Keratinocyte (primary cell): Measurements from ENCODE around the gene GPR31. TPM values are rescaled to one million over a fixed set of nuclear protein-coding genes. Genes with fewer than 3 reads are reported as not detected.

ENCODE experiments used
- DNase-seq: peaks from one replicate; pipeline ENCODE4 v3.0.0-alpha.2; 2011; ENCODE audit warnings: low read depth, missing footprints, low spot score
- FAIRE-seq: peaks from 2 replicates; lab custom pipeline; 2011; peaks lifted over from hg19 to GRCh38; lab: Jason Lieb, UNC
- H2AFZ ChIP-seq: 2 replicates; pipeline ENCODE4 v1.6.0; 2012; ENCODE audit warnings: low read length, control low read depth, inconsistent platforms; ENCODE audit not compliant: control insufficient read depth
- H3K27ac ChIP-seq: 2 replicates; pipeline ENCODE4 v1.5.1; 2011; ENCODE audit warnings: low read length; ENCODE audit not compliant: control insufficient read depth, insufficient read depth
- H3K27me3 ChIP-seq: 3 replicates; pipeline ENCODE4 v1.6.0; 2011; ENCODE audit warnings: low read length; ENCODE audit not compliant: control insufficient read depth, insufficient read depth; ENCODE audit errors: extremely low read depth
- H3K36me3 ChIP-seq, 2 experiments: 2 replicates in 1 of 2; 3 replicates in 1 of 2; pipeline ENCODE4 v1.5.1; 2011; ENCODE audit warnings: low read length in 2 of 2, mild to moderate bottlenecking in 1 of 2; ENCODE audit not compliant: control insufficient read depth in 2 of 2, insufficient read depth in 2 of 2; ENCODE audit errors: extremely low read depth in 1 of 2
- H3K4me1 ChIP-seq: 3 replicates; pipeline ENCODE4 v1.5.1; 2011; ENCODE audit warnings: low read length; ENCODE audit not compliant: control insufficient read depth, insufficient read depth; ENCODE audit errors: extremely low read depth
- H3K4me2 ChIP-seq: 3 replicates; pipeline ENCODE4 v1.6.0; 2011; ENCODE audit warnings: low read depth, low read length; ENCODE audit not compliant: control insufficient read depth, insufficient read depth; ENCODE audit errors: extremely low read depth
- H3K4me3 ChIP-seq, 3 experiments: fragments of 200-600 bp in 1 of 3; sonication (generic) in 1 of 3; 2 replicates in 2 of 3; 3 replicates in 1 of 3; pipeline ENCODE4 v1.5.1; 2011 to 2016; ENCODE audit warnings: low read length in 3 of 3, mild to moderate bottlenecking in 3 of 3, control low read depth in 2 of 3, inconsistent platforms in 1 of 3, low read depth in 1 of 3, mixed read lengths in 1 of 3, mixed run types in 1 of 3, moderate library complexity in 1 of 3; ENCODE audit not compliant: control insufficient read depth in 2 of 3, insufficient read depth in 2 of 3; ENCODE audit errors: extremely low read depth in 1 of 3
- H3K79me2 ChIP-seq: 2 replicates; pipeline ENCODE4 v1.6.0; 2012; ENCODE audit warnings: low read length; ENCODE audit not compliant: control insufficient read depth, insufficient read depth
- H3K9ac ChIP-seq: 3 replicates; pipeline ENCODE4 v1.6.0; 2011; ENCODE audit warnings: low read length; ENCODE audit not compliant: control insufficient read depth, insufficient read depth; ENCODE audit errors: extremely low read depth
- H3K9me1 ChIP-seq: 3 replicates; pipeline ENCODE4 v1.6.0; 2011; ENCODE audit warnings: low read length; ENCODE audit not compliant: control insufficient read depth, insufficient read depth; ENCODE audit errors: extremely low read depth
- H3K9me3 ChIP-seq: 2 replicates; pipeline ENCODE4 v1.5.1; 2012; ENCODE audit warnings: low read depth, low read length; ENCODE audit not compliant: control insufficient read depth
- H4K20me1 ChIP-seq: 3 replicates; pipeline ENCODE4 v1.6.0; 2011; ENCODE audit warnings: low read length; ENCODE audit not compliant: control insufficient read depth, insufficient read depth; ENCODE audit errors: extremely low read depth
- EZH2 ChIP-seq: IDR thresholded peaks from one replicate; pipeline ENCODE4 v1.6.1; 2012; ENCODE audit warnings: inconsistent platforms, mild to moderate bottlenecking, low read length, moderate library complexity
- dilution Hi-C: fragments of 300-500 bp; cut with MboI; formaldehyde crosslinking; loops from one replicate; pipeline ENCODE4 v1.7.0; 2020; ENCODE audit warnings: low sequenced_read_pairs; ENCODE audit not compliant: extremely low pct_ligation_motif_present
- polyA plus RNA-seq, 5 experiments: library from polyadenylated mRNA; depleted of rRNA in 3 of 5; stranded (reverse) in 3 of 5; stranded (forward) in 1 of 5; unstranded in 1 of 5; fragments of >200 nt; gene quantifications; 1 replicate in 1 of 5; 2 replicates in 3 of 5; 3 replicates in 1 of 5; pipeline versions ENCODE4 v1.2.1 to v1.2.3, GENCODE V29; 2011 to 2012; ENCODE audit warnings: missing spikeins in 2 of 5, low read depth in 1 of 5, low replicate concordance in 1 of 5
- TF ChIP-seq, protein P1 (sequence below), 3 experiments: IDR thresholded peaks in 1 of 3; conservative IDR thresholded peaks in 1 of 3; optimal IDR thresholded peaks in 1 of 3; 2 replicates in 2 of 3; 3 replicates in 1 of 3; pipeline versions ENCODE3 to v1.5.1; 2011; ENCODE audit warnings: low read length in 3 of 3, mild to moderate bottlenecking in 3 of 3, moderate library complexity in 2 of 3, control low read depth in 1 of 3, inconsistent platforms in 1 of 3; ENCODE audit not compliant: insufficient read depth in 2 of 3; ENCODE audit errors: extremely low read depth in 1 of 3

Gene GPR31
- polyA plus RNA-seq, 1 donor (not counting 4 experiments of a cell fraction or from before 2014, with no cell fraction given): not detected

DNA sequence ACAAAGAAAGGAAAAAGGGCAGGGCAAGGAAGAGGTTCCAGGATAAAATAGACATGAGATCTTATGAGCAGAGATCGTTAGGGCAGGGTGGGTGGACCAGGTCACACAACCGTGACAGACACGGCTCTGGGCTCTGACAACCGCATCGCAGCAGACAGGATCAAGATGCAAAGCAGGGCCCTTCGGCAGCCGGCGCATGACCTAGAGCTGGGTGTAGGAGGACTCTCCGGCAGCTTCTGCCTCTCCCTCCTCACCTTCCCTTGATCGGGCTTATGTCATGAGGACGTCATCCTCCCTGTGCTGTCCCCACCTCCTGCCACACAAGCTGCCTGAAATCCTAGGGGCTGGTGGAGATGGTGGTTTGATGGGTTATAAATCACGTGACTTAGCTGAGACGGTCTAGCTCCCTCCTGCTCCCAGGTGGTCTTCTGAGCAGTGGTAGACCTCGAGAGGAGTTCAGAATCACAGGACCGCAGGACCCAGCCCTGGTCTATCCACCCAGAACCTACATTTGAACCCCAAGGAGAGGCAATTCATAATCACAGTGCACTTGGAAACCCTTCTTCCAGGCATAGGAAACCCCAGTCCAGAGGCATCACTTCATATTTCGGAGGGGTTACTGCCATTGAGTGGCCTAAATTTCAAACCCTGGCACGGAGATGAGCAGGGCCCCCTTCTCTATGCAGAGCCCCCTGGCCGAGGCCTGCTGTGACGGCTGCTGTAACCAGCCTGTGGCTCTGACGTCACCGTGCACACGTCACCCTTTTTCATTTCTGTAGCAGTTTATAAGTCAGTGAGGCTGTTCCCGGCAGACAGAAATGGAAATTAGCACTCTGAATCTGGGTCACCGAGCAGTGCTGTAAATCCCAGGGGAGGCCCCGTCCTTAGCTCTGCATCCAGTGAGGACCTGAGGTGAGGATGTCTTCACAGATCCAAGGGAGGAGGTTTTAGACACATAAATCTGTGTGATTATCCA is 43.6 kb downstream of the GPR31 start:
- no peak for TF ChIP-seq EZH2
- TF ChIP-seq, protein P1, sequence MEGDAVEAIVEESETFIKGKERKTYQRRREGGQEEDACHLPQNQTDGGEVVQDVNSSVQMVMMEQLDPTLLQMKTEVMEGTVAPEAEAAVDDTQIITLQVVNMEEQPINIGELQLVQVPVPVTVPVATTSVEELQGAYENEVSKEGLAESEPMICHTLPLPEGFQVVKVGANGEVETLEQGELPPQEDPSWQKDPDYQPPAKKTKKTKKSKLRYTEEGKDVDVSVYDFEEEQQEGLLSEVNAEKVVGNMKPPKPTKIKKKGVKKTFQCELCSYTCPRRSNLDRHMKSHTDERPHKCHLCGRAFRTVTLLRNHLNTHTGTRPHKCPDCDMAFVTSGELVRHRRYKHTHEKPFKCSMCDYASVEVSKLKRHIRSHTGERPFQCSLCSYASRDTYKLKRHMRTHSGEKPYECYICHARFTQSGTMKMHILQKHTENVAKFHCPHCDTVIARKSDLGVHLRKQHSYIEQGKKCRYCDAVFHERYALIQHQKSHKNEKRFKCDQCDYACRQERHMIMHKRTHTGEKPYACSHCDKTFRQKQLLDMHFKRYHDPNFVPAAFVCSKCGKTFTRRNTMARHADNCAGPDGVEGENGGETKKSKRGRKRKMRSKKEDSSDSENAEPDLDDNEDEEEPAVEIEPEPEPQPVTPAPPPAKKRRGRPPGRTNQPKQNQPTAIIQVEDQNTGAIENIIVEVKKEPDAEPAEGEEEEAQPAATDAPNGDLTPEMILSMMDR (optimal IDR thresholded peaks at IDR 0.05 in 1 of 3, IDR thresholded peaks at IDR 0.05 in 1 of 3, conservative IDR thresholded peaks at IDR 0.05 in 1 of 3; ENCODE audit: extremely low read depth in 1 of 3, insufficient read depth in 2 of 3, low read length in 3 of 3): no peak
- Histone ChIP-seq H4K20me1 (no peaks in the 10 kb centered on the region), H3K9me1 (no peaks in the 10 kb centered on the region), H3K9me3 (no peaks in the 10 kb centered on the region), H3K4me2 (no peak overlapping the region), H3K9ac (no peak overlapping the region), H3K36me3 (no peaks in the 10 kb centered on the region), H3K27me3 (peaks cover 16% of the 10 kb centered on the region), H3K79me2 (no peaks in the 10 kb centered on the region), H3K27ac (no peak overlapping the region), H3K4me3 (no peak overlapping the region), H3K4me1 (no peaks in the 10 kb centered on the region), H2AFZ (no peak overlapping the region)
- dilution Hi-C loops: no loop called here
- DNase-seq: no peak
- FAIRE-seq: no peak

DNA sequence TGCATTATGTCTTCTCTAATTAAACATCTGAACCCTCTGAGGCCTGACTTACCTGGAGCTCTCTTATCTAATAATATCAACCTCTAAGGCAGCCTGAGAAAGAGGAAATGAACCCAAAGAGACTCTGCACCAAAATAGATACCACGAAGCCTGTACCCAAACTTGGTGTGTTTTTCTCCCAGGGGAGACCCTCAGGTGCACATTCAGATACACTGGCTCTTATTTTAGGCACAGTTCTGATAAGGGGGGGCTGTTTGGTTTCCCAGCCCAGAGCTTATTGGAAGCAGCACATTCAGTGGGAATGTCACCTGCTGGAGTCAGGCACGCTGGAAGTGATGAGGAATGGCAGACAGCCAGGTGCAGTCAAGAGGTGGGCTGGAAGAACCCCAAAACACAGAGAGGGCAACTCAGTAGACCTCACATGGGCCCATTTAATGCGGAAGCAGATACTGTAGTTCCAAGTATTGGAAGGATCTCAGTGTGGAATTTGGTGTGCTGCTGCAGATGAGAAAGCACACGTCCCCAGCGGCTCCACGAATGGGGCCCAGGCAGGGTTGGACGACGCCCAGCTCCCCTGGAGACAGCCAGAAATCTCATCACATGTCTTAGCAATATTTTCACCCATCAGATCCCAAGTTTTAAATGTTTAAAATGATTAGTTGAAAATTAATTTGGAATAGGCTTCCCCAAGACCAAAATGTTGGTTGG is 44.6 kb downstream of the GPR31 start:
- dilution Hi-C loops: no loop called here
- DNase-seq: no peak
- Histone ChIP-seq H3K4me3 (no peak overlapping the region), H3K27me3 (peaks cover 16% of the 10 kb centered on the region), H3K9ac (no peak overlapping the region), H3K79me2 (no peaks in the 10 kb centered on the region), H3K4me2 (no peak overlapping the region), H3K9me1 (no peaks in the 10 kb centered on the region), H2AFZ (no peak overlapping the region), H3K36me3 (no peaks in the 10 kb centered on the region), H3K9me3 (no peaks in the 10 kb centered on the region), H4K20me1 (no peaks in the 10 kb centered on the region), H3K27ac (no peak overlapping the region), H3K4me1 (no peaks in the 10 kb centered on the region)
- TF ChIP-seq, protein P1 (optimal IDR thresholded peaks at IDR 0.05 in 1 of 3, IDR thresholded peaks at IDR 0.05 in 1 of 3, conservative IDR thresholded peaks at IDR 0.05 in 1 of 3; ENCODE audit: extremely low read depth in 1 of 3, insufficient read depth in 2 of 3, low read length in 3 of 3): no peak
- no peak for TF ChIP-seq EZH2
- FAIRE-seq: no peak
